ENCODE measurements around the gene GIMAP8. TPM values are rescaled to one million over a fixed set of nuclear protein-coding genes. Genes with fewer than 3 reads are reported as not detected.
A peak's percentile ranks its signal among the peaks of the same experiment; 100 is the strongest.
"Not testable (repeated sequence)": the region's sequence is repeated elsewhere in the genome, so short reads cannot be mapped to it uniquely, and the experiment has no call there.

Gene GIMAP8
- total RNA-seq, 1 donor from 2014 or later: 157 TPM

DNA sequence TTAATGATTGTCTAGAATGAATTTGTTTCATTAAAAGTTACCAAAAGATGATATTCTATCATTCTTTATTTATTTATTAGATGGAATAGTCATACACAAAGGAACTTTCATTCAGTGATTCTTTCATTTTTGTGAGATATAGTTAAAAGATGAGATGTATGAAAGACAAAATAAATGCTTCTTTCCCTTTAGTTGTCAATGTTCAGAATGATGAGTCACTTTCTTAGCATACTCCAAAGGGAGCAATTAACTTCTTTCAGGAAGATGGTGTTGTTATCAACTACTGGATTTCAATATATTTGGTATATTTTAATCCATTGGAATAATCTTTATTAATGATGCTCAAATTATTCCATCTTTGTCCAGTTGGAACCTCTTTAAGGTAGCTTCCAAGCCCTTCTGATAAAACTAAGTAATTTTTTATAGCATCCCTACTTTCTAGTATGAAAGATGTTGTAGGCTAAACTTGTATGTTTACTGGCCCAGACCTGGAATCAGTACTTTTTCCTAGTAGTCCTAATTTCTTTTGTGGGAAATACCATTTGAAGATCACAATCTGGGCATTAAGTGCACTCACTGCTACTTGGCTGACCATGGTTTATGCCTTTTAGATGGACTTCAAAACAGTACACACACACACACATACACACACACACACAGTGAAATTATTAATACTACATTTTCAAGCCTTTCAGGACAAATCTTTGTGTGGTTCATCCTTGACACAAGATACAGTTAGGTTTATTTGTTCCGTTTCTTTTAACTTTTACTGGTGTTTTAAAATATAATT is 66.7 kb downstream of the GIMAP8 start:
- peak; percentile 49 for DNase-seq

DNA sequence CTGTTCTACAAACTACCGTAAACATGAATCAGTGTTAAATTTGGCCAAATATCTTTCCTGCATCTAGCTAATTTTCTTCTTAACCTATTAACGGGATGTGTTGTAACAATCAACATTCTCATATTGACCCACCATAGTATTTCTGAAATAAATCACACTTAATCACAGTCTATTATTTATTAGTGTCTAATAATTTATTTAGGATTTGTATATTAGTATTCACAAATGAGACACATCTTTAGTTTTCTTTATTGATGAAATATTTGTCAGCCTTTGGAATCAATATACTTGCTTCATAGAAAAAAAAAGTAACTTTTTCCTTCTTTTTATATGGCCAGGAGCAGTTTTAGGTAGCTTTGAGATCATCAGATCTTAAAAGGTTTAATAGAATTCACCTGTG is 68.9 kb downstream of the GIMAP8 start:
- DNase-seq: no peak

- peak; percentile 18 for DNase-seq
These were observed 69.7 kb downstream of the GIMAP8 start for GRCh38 chr7:150520145-150520544.

- not testable (repeated sequence) for DNase-seq
These were observed 72.5 kb downstream of the GIMAP8 start for GRCh38 chr7:150522931-150523330.

DNA sequence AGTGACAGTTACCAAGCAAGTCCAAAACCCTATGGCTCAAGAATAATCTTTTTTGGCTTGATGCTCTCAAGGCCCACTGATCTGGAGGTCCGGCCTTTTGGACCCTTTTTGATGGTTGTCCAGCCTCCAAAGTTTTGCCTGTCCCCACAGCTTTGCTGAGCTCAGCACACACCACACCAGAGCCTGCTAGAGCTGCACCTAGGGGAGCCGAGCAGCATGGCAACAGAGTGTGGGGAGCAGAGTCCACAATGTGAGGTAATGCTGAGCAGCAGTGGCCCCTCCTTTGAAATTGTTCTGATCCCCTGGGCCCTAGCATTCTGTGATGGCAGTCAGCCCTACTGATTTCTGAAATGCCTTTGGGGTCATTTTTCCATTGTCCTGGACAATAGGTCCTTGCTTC is 73.6 kb downstream of the GIMAP8 start:
- DNase-seq: no peak

Other genes with a start within 250 kb of the GIMAP8 start
- gene LRRC61, start 127.3 kb upstream of the GIMAP8 start, total RNA-seq: 5.4 and 18.0 TPM in 2 replicates
- 8.9 and 9.5 TPM in 2 replicates for gene ACTR3C, start 127.1 kb upstream of the GIMAP8 start, total RNA-seq
- 0.65 and 1.9 TPM in 2 replicates for gene RARRES2, start 109.0 kb upstream of the GIMAP8 start, total RNA-seq
- gene REPIN1, start 81.8 kb upstream of the GIMAP8 start, total RNA-seq: 83.9 and 124 TPM in 2 replicates
- gene ZNF775, start 71.3 kb upstream of the GIMAP8 start, total RNA-seq: 8.1 and 9.7 TPM in 2 replicates
- gene GIMAP7, start 64.2 kb downstream of the GIMAP8 start, total RNA-seq: 111 and 145 TPM in 2 replicates
- 388 and 408 TPM in 2 replicates for gene GIMAP4, start 116.8 kb downstream of the GIMAP8 start, total RNA-seq
- 262 and 355 TPM in 2 replicates for gene GIMAP6, start 181.8 kb downstream of the GIMAP8 start, total RNA-seq
- 75.9 and 87.0 TPM in 2 replicates for gene GIMAP2, start 235.1 kb downstream of the GIMAP8 start, total RNA-seq

All from dermis blood vessel endothelial cell (primary cell).